GM21619 (cell line): ENCODE data around the gene MET.
"Not testable (repeated sequence)": the region's sequence is repeated elsewhere in the genome, so short reads cannot be mapped to it uniquely, and the experiment has no call there.

Source experiments
- ATAC-seq: cut with Tn5 transposase; IDR thresholded peaks from one replicate; pipeline ENCODE4 v1.9.1; 2021; ENCODE audit not compliant: unreplicated experiment

The MET gene

GRCh38 chr7:116697761-116698160 lies 25.8 kb downstream of the MET start:
- no peak for ATAC-seq

GRCh38 chr7:116698396-116698795 lies 26.4 kb downstream of the MET start:
- no peak for ATAC-seq

GRCh38 chr7:116698930-116699721 lies 27.1 kb downstream of the MET start:
- ATAC-seq: no peak

GRCh38 chr7:116699722-116700120 lies 27.7 kb downstream of the MET start:
- ATAC-seq: no peak

GRCh38 chr7:116702046-116702785 lies 30.2 kb downstream of the MET start:
- no peak for ATAC-seq

GRCh38 chr7:116704650-116705228 lies 32.7 kb downstream of the MET start:
- ATAC-seq: no peak

GRCh38 chr7:116705419-116705818 lies 33.4 kb downstream of the MET start:
- no peak for ATAC-seq

GRCh38 chr7:116706668-116707126 lies 34.7 kb downstream of the MET start:
- ATAC-seq: no peak

GRCh38 chr7:116707289-116707688 lies 35.3 kb downstream of the MET start:
- no peak for ATAC-seq

- ATAC-seq: no peak
These were observed 36.3 kb downstream of the MET start for GRCh38 chr7:116708248-116708647.

GRCh38 chr7:116708861-116709260 lies 36.9 kb downstream of the MET start:
- no peak for ATAC-seq

GRCh38 chr7:116709336-116709735 lies 37.3 kb downstream of the MET start:
- ATAC-seq: no peak

- no peak for ATAC-seq
These were observed 38.9 kb downstream of the MET start for GRCh38 chr7:116710764-116711452.

- ATAC-seq: no peak
These were observed 39.8 kb downstream of the MET start for GRCh38 chr7:116711790-116712189.

- ATAC-seq: no peak
These were observed 41.5 kb downstream of the MET start for GRCh38 chr7:116713500-116713899.

GRCh38 chr7:116713918-116714317 lies 41.9 kb downstream of the MET start:
- no peak for ATAC-seq

GRCh38 chr7:116715077-116715476 lies 43.1 kb downstream of the MET start:
- no peak for ATAC-seq

- no peak for ATAC-seq
These were observed 45.1 kb downstream of the MET start for GRCh38 chr7:116717137-116717536.

GRCh38 chr7:116723959-116724529 lies 52.0 kb downstream of the MET start:
- ATAC-seq: not testable (repeated sequence)

GRCh38 chr7:116724560-116725231 lies 52.7 kb downstream of the MET start:
- ATAC-seq: no peak
